Transverse colon (tissue), 4 donors: ENCODE data around the gene BMP8B. TPM values are rescaled to one million over a fixed set of nuclear protein-coding genes. Genes with fewer than 3 reads are reported as not detected.

Source experiments
- DNase-seq: peaks from one replicate; pipeline ENCODE4 v3.0.0-alpha.2; 2019
- H3K27ac ChIP-seq, 4 donors: fragments of 200-600 bp; sonication (generic); 2 replicates each; pipeline ENCODE4 v1.5.1; 2016 to 2018; ENCODE audit warnings: inconsistent platforms in 4 of 4
- H3K27me3 ChIP-seq: fragments of 200-600 bp; sonication (generic); 2 replicates; pipeline ENCODE4 v1.5.1; 2017; ENCODE audit warnings: inconsistent platforms
- H3K36me3 ChIP-seq, 4 donors: fragments of 200-600 bp; sonication (generic); 2 replicates each; pipeline ENCODE4 v1.5.1; 2017 to 2019; ENCODE audit warnings: inconsistent platforms in 4 of 4
- H3K4me1 ChIP-seq, 4 donors: fragments of 200-600 bp; sonication (generic); 2 replicates each; pipeline ENCODE4 v1.5.1; 2017 to 2020; ENCODE audit warnings: inconsistent platforms in 4 of 4
- H3K4me3 ChIP-seq, 4 donors: fragments of 200-600 bp; sonication (generic); 1 replicate in 1 of 4; 2 replicates in 3 of 4; pipeline versions ENCODE4 v1.5.1 to v1.6.1; 2017 to 2019; ENCODE audit warnings: inconsistent platforms in 4 of 4
- H3K9me3 ChIP-seq, 2 donors: fragments of 200-600 bp; sonication (generic); 2 replicates each; pipeline ENCODE4 v1.5.1; 2017 to 2019; ENCODE audit warnings: inconsistent platforms in 2 of 2
- EP300 ChIP-seq: sonication (generic); formaldehyde crosslinking; IDR thresholded peaks from one replicate; pipeline ENCODE4 v1.6.1; 2017; ENCODE audit warnings: antibody characterized with exemption, low read depth
- POLR2A ChIP-seq: fragments of 450-650 bp; IDR thresholded peaks from one replicate; pipeline ENCODE4 v1.6.1; 2016; ENCODE audit warnings: antibody characterized with exemption, mild to moderate bottlenecking, moderate library complexity
- POLR2AphosphoS5 ChIP-seq, 3 donors: sonication (generic); formaldehyde crosslinking; IDR thresholded peaks; one replicate each; pipeline ENCODE4 v1.6.1; 2016; ENCODE audit warnings: antibody characterized with exemption in 3 of 3
- WGBS, 2 donors: methylation state at CpG; one replicate each; pipeline ENCODE4 v1.1.5; 2018; ENCODE audit warnings: low coverage in 1 of 2; 5-methylcytosine and 5-hydroxymethylcytosine counted together
- in situ Hi-C, 4 donors: fragments of 200-750 bp; cut with MboI; loops; one replicate each; pipeline versions ENCODE4 v1.15.0 to v1.15.1; 2017; ENCODE audit warnings: low sequenced_read_pairs in 3 of 4, low pct_ligation_motif_present in 1 of 4, low pct_unique_long_range_greater_than_20kb in 1 of 4
- intact Hi-C: fragments of 100-400 bp; cut with DNase I; formaldehyde crosslinking; loops from one replicate; pipeline ENCODE4 v1.15.1; 2023; ENCODE audit warnings: low total_unique reads
- total RNA-seq, 4 donors: library from RNA; depleted of rRNA; stranded (reverse); fragments of >200 nt; gene quantifications; one replicate each; pipeline ENCODE4 v1.1.0, GENCODE V29; 2016
- TF ChIP-seq, protein P1 (sequence below), 5 experiments: fragments of 200-600 bp in 3 of 5; fragments of 450-650 bp in 2 of 5; sonication (generic) in 3 of 5; IDR thresholded peaks; 1 replicate in 2 of 5; 2 replicates in 3 of 5; pipeline ENCODE4 v1.5.1; 2016 to 2017; ENCODE audit warnings: antibody characterized with exemption in 5 of 5, inconsistent platforms in 3 of 5, mild to moderate bottlenecking in 2 of 5, moderate library complexity in 1 of 5

The BMP8B gene
- total RNA-seq, 4 donors from 2014 or later = 1.2 to 27.2 (median 17.4) TPM

DNA sequence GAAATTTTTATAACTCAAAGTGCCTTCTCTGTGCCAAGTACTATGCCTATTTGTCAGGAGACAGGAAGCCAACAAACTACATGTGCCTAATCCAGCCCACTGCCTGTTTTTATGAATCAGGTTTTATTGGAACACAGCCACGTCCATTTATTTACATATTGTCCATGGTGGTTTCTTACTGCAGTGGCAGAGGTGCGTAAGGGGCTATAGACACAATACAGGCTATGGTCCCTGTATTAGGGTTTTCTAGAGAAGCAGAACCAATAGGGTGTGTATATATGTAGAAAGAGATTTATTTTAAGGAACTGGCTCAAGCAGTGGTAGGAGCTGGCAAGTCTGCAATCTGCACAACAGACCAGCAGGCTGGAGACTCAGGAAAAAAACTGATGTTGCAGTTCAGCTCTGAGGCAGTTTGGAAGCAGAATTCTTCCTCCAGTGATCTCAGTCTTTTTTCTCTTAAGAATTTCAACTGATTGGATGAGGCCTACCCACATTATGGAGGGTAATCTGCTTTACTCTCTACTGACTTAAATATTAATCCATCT, 34.6 kb downstream of the BMP8B start:
- WGBS, 2 donors = 64 to 65% methylated on average over 2 of the region's 2 CpGs
- Histone ChIP-seq H3K4me3 (no peak overlapping the region), H3K9me3 (no peaks in the 10 kb centered on the region), H3K36me3 (peaks cover 0 to 75% (median 18%) of the 10 kb centered on the region in 4 donors), H3K27ac (no peak overlapping the region), H3K4me1 (no peaks in the 10 kb centered on the region), H3K27me3 (no peaks in the 10 kb centered on the region)
- DNase-seq = no peak
- in situ Hi-C loops (no loop called here), intact Hi-C loops (no loop called here)
- TF ChIP-seq EP300 (no peak), POLR2A (no peak), POLR2AphosphoS5 (IDR thresholded peaks at IDR 0.05) (no peak)
- TF ChIP-seq, protein P1, sequence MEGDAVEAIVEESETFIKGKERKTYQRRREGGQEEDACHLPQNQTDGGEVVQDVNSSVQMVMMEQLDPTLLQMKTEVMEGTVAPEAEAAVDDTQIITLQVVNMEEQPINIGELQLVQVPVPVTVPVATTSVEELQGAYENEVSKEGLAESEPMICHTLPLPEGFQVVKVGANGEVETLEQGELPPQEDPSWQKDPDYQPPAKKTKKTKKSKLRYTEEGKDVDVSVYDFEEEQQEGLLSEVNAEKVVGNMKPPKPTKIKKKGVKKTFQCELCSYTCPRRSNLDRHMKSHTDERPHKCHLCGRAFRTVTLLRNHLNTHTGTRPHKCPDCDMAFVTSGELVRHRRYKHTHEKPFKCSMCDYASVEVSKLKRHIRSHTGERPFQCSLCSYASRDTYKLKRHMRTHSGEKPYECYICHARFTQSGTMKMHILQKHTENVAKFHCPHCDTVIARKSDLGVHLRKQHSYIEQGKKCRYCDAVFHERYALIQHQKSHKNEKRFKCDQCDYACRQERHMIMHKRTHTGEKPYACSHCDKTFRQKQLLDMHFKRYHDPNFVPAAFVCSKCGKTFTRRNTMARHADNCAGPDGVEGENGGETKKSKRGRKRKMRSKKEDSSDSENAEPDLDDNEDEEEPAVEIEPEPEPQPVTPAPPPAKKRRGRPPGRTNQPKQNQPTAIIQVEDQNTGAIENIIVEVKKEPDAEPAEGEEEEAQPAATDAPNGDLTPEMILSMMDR (IDR thresholded peaks at IDR 0.05) = no peak

DNA sequence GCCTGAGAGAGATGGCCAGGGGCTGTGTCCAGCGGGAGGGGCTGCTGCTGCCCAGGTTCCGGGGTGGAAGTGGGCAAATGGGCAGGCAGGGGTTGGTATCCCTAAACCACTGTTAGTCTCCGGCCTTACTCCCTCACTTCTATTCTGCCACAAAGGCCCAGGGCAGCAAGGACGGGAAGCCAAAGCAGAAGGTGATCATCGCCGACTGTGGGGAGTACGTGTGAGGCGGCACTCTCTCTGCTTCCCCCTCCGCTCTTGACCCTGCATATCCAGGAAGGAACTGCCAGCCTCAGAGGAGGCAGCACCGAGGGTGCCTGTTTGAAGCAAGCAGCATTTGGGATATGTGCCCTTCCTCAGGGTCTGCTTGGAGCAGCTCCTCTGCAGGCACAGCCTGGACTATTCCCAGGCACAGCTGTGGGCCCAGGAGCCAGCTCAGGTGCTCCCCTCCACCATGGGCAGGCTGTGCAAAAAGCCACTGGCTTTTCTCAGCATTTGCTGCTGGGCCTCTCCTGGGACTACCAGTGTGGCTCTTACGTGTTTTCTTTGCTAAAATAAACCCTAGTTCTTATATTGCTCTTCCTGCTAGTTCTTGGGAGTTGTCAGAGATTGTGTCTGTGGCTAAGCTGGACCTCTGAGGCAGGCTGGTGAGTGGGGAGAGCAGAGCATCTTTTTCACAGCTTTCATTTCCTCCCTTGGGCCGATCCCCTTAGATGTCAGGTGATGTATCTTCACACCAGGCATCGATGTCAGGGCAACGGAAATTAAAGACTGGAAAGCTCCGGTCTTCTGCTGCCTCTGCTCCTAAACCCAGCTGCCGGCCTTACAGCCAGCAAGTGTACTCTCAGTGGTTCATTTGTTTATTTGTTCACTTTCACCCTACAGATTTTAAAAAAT, 35.3 kb downstream of the BMP8B start:
- intact Hi-C loops = no loop called here
- Histone ChIP-seq H3K9me3 (no peaks in the 10 kb centered on the region), H3K27ac (no peak overlapping the region), H3K36me3 (peaks cover 0 to 83% (median 21%) of the 10 kb centered on the region in 4 donors), H3K27me3 (no peaks in the 10 kb centered on the region), H3K4me3 (no peak overlapping the region), H3K4me1 (no peaks in the 10 kb centered on the region)
- no peak for DNase-seq
- 93 to 97% methylated on average over 4 to 16 of the region's 16 CpGs for WGBS, 2 donors
- TF ChIP-seq, protein P1 (IDR thresholded peaks at IDR 0.05) = no peak
- no peak for TF ChIP-seq POLR2AphosphoS5 (IDR thresholded peaks at IDR 0.05)
- no peak for TF ChIP-seq EP300
- TF ChIP-seq POLR2A = no peak
- in situ Hi-C loops = no loop called here

DNA sequence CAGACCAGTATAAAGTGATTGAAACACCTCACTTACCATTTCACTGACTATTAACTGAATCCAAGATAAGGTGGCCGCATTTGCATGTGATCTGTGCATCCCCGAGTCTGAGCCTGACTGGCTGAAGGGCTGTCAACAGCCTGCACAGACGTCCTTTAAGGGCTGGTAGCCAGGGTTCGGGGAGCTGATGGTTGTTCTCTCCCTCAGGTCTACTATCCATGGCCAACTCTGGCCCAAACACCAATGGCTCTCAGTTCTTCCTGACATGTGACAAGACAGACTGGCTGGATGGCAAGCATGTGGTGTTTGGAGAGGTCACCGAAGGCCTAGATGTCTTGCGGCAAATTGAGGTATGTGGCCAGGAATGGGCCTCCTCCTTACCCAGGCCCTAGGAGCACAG, 36.0 kb downstream of the BMP8B start:
- TF ChIP-seq EP300 (no peak), POLR2AphosphoS5 (IDR thresholded peaks at IDR 0.05) (no peak), POLR2A (no peak)
- TF ChIP-seq, protein P1 (IDR thresholded peaks at IDR 0.05) = no peak
- DNase-seq = no peak
- no peaks in the 10 kb centered on the region for H3K4me1 ChIP-seq
- no peak overlapping the region for H3K4me3 ChIP-seq
- intact Hi-C loops (no loop called here), in situ Hi-C loops (no loop called here)
- 93 to 100% methylated on average over 1 to 6 of the region's 6 CpGs for WGBS, 2 donors
- H3K9me3 ChIP-seq = no peaks in the 10 kb centered on the region
- H3K27me3 ChIP-seq = no peaks in the 10 kb centered on the region
- no peak overlapping the region for H3K27ac ChIP-seq
- peaks cover 0 to 89% (median 23%) of the 10 kb centered on the region in 4 donors for H3K36me3 ChIP-seq

GRCh38 chr1:39751595-39751994, 37.1 kb downstream of the BMP8B start:
- Histone ChIP-seq H3K4me1 (no peaks in the 10 kb centered on the region), H3K36me3 (peaks cover 0 to 84% (median 26%) of the 10 kb centered on the region in 4 donors), H3K4me3 (no peak overlapping the region), H3K9me3 (no peaks in the 10 kb centered on the region), H3K27ac (no peak overlapping the region), H3K27me3 (no peaks in the 10 kb centered on the region)
- 98% methylated on average over 7 of the region's 7 CpGs; no CpG with 5 or more reads in 1 of the 2 donors for WGBS, 2 donors
- in situ Hi-C loops = no loop called here
- no peak for TF ChIP-seq POLR2AphosphoS5 (IDR thresholded peaks at IDR 0.05)
- no peak for TF ChIP-seq POLR2A
- TF ChIP-seq, protein P1 (IDR thresholded peaks at IDR 0.05) = no peak
- no peak for TF ChIP-seq EP300
- no peak for DNase-seq
- intact Hi-C loops = no loop called here
